HCT116 (cell line): Measurements from ENCODE around the gene SLC30A3. TPM values are rescaled to one million over a fixed set of nuclear protein-coding genes. Genes with fewer than 3 reads are reported as not detected.

ENCODE experiments used
- ATAC-seq: fragments of 200-7000 bp; cut with Tn5 transposase; 2 replicates; pipeline ENCODE4 v1.9.1; 2020; ENCODE audit warnings: mild to moderate bottlenecking, moderate library complexity
- BruUV-seq: library from RNA; stranded (reverse); fragments of 400-500 nt; replicated peaks from 2 replicates; lab custom pipeline; 2021; lab: Mats Ljungman, UMichigan
- CTCF ChIA-PET: fragments of 300-600 bp; sonication (Branson Sonifier 250); formaldehyde crosslinking; loops from one replicate; lab custom pipeline; 2021; ENCODE audit warnings: antibody characterized with exemption; lab: Charles Lee
- POLR2A ChIA-PET: fragments of 300-600, 350-600 bp; sonication (Branson Sonifier 250); formaldehyde crosslinking; loops from one replicate; lab custom pipeline; 2021; ENCODE audit warnings: antibody characterized with exemption; lab: Charles Lee
- RAD21 ChIA-PET, 2 experiments: fragments of 300-600 bp; sonication (Branson Sonifier 250); formaldehyde crosslinking; loops; one replicate each; lab custom pipeline; 2023; ENCODE audit warnings: low total read pairs in 2 of 2; ENCODE audit not compliant: uncharacterized antibody in 2 of 2, unreplicated experiment in 2 of 2, low non-redundant PET in 1 of 2; lab: Charles Lee
- DNase-seq: peaks from one replicate; pipeline ENCODE4 v3.0.0-alpha.2; 2010; ENCODE audit warnings: low read depth, low spot score
- H2AFZ ChIP-seq: fragments of 200-600 bp; shearing (Covaris generic), sonication (generic); 2 replicates; pipeline ENCODE4 v1.6.1; 2017; ENCODE audit warnings: low read depth, mixed run types, mixed read lengths, antibody characterized with exemption, low read length; ENCODE audit not compliant: poor library complexity, severe bottlenecking
- H3K27ac ChIP-seq: 2 replicates; pipeline ENCODE4 v1.5.1; 2012; ENCODE audit warnings: low read depth, low read length
- H3K27me3 ChIP-seq: fragments of 200-600 bp; sonication (generic); 2 replicates; pipeline ENCODE4 v1.6.1; 2016; ENCODE audit warnings: mixed run types, low read length, mixed read lengths; ENCODE audit not compliant: insufficient read depth
- H3K36me3 ChIP-seq, 2 experiments: fragments of 200-500 bp in 1 of 2; fragments of 200-600 bp in 1 of 2; sonication (Bioruptor generic) in 1 of 2; sonication (generic) in 1 of 2; 2 replicates each; pipeline versions ENCODE4 v1.5.1 to v1.6.1; 2014 to 2016; ENCODE audit warnings: low read length in 2 of 2, inconsistent platforms in 1 of 2, mixed read lengths in 1 of 2, mixed run types in 1 of 2; ENCODE audit not compliant: insufficient read depth in 2 of 2, control insufficient read depth in 1 of 2
- H3K4me1 ChIP-seq, 2 experiments: fragments of 200-600 bp in 1 of 2; sonication (generic) in 1 of 2; 2 replicates each; pipeline versions ENCODE4 v1.5.1 to v1.6.1; 2012 to 2017; ENCODE audit warnings: low read length in 2 of 2, inconsistent platforms in 1 of 2, mild to moderate bottlenecking in 1 of 2, mixed read lengths in 1 of 2, mixed run types in 1 of 2, moderate library complexity in 1 of 2; ENCODE audit not compliant: insufficient read depth in 2 of 2, control insufficient read depth in 1 of 2
- H3K4me2 ChIP-seq: fragments of 200-600 bp; sonication (generic); 2 replicates; pipeline ENCODE4 v1.6.1; 2017; ENCODE audit warnings: mixed run types, low read length, mixed read lengths
- H3K4me3 ChIP-seq, 2 experiments: fragments of 200-600 bp in 1 of 2; sonication (generic) in 1 of 2; replicated peaks in 1 of 2; 2 replicates each; pipeline ENCODE4 v1.5.1; 2011 to 2016; ENCODE audit warnings: low read length in 2 of 2, control low read depth in 1 of 2, low read depth in 1 of 2, mild to moderate bottlenecking in 1 of 2, mixed read lengths in 1 of 2, mixed run types in 1 of 2
- H3K79me2 ChIP-seq: fragments of 200-600 bp; sonication (generic); 2 replicates; pipeline ENCODE4 v1.6.1; 2017; ENCODE audit warnings: mild to moderate bottlenecking, mixed run types, low read length, moderate library complexity, mixed read lengths; ENCODE audit not compliant: insufficient read depth
- H3K9ac ChIP-seq: fragments of 200-600 bp; sonication (generic); 2 replicates; pipeline ENCODE4 v1.6.1; 2016; ENCODE audit warnings: low read length, mixed read lengths
- H3K9me2 ChIP-seq: fragments of 200-600 bp; sonication (generic), shearing (Covaris generic); 2 replicates; pipeline ENCODE4 v1.6.1; 2017; ENCODE audit warnings: mixed run types, mild to moderate bottlenecking, moderate library complexity; ENCODE audit not compliant: insufficient read depth
- H3K9me3 ChIP-seq, 2 experiments: fragments of 200-500 bp in 1 of 2; fragments of 200-600 bp in 1 of 2; sonication (Bioruptor generic) in 1 of 2; sonication (generic) in 1 of 2; 2 replicates each; pipeline ENCODE4 v1.6.1; 2014 to 2017; ENCODE audit warnings: low read length in 2 of 2, mixed read lengths in 2 of 2, inconsistent platforms in 1 of 2, low read depth in 1 of 2, mild to moderate bottlenecking in 1 of 2, mixed run types in 1 of 2, moderate library complexity in 1 of 2; ENCODE audit not compliant: control insufficient read depth in 1 of 2, insufficient read depth in 1 of 2
- H4K20me1 ChIP-seq: fragments of 200-600 bp; sonication (generic), shearing (Covaris generic); 2 replicates; pipeline ENCODE4 v1.6.1; 2017; ENCODE audit warnings: mixed run types, mild to moderate bottlenecking, moderate library complexity; ENCODE audit not compliant: insufficient read depth
- CBX3 ChIP-seq: IDR thresholded peaks from 2 replicates; pipeline ENCODE4 v1.6.1; 2012; ENCODE audit warnings: low read depth
- CEBPB ChIP-seq: IDR thresholded peaks from 2 replicates; pipeline ENCODE4 v1.6.1; 2012; ENCODE audit warnings: low read depth
- CTCF ChIP-seq, 3 experiments: fragments of 200-600 bp in 1 of 3; sonication (generic) in 1 of 3; IDR thresholded peaks in 2 of 3; conservative IDR thresholded peaks in 1 of 3; 2 replicates each; pipeline ENCODE4 v1.5.1; 2012 to 2017; ENCODE audit warnings: low read depth in 2 of 3, low read length in 2 of 3, antibody characterized with exemption in 1 of 3, borderline replicate concordance in 1 of 3, control low read depth in 1 of 3, mild to moderate bottlenecking in 1 of 3, mixed read lengths in 1 of 3, mixed run types in 1 of 3, moderate library complexity in 1 of 3; ENCODE audit not compliant: insufficient read depth in 1 of 3
- EGR1 ChIP-seq: IDR thresholded peaks from 2 replicates; pipeline ENCODE4 v1.6.1; 2012; ENCODE audit warnings: low read depth
- EZH2phosphoT487 ChIP-seq: fragments of 200-600 bp; IDR thresholded peaks from 2 replicates; pipeline ENCODE4 v1.6.1; 2018; ENCODE audit warnings: antibody characterized with exemption, borderline replicate concordance
- RAD21 ChIP-seq: IDR thresholded peaks from 2 replicates; pipeline ENCODE4 v1.6.1; 2012; ENCODE audit warnings: low read depth, mild to moderate bottlenecking
- SIN3A ChIP-seq: IDR thresholded peaks from 2 replicates; pipeline ENCODE4 v1.6.1; 2012; ENCODE audit warnings: low read depth
- SP1 ChIP-seq: IDR thresholded peaks from 2 replicates; pipeline ENCODE4 v1.6.1; 2012; ENCODE audit warnings: low read depth
- TCF7L2 ChIP-seq: IDR thresholded peaks from 2 replicates; pipeline ENCODE4 v1.7.0; 2011; ENCODE audit warnings: borderline replicate concordance, inconsistent platforms; ENCODE audit not compliant: insufficient read depth, insufficient read length; ENCODE audit errors: extremely low read depth
- YY1 ChIP-seq: IDR thresholded peaks from 2 replicates; pipeline ENCODE4 v1.6.1; 2011; ENCODE audit warnings: low read length, low read depth, moderate library complexity, mild to moderate bottlenecking; ENCODE audit not compliant: insufficient replicate concordance; ENCODE audit errors: extremely low read depth
- ZBTB33 ChIP-seq: IDR thresholded peaks from 2 replicates; pipeline ENCODE4 v1.6.1; 2011; ENCODE audit warnings: mild to moderate bottlenecking, low read length, moderate library complexity; ENCODE audit not compliant: insufficient replicate concordance; ENCODE audit errors: extremely low read depth
- ZFX ChIP-seq: fragments of 450-650 bp; IDR thresholded peaks from 2 replicates; pipeline ENCODE4 v1.6.1; 2017
- ZNF274 ChIP-seq: fragments of 200-500 bp; sonication (Bioruptor generic); IDR thresholded peaks from 2 replicates; pipeline ENCODE4 v1.6.1; 2014; ENCODE audit warnings: mild to moderate bottlenecking, low read depth, low read length, inconsistent platforms
- intact Hi-C: fragments of 100-400 bp; cut with micrococcal nuclease; formaldehyde crosslinking; loops from 2 replicates; pipeline ENCODE4 v1.10.0; 2022
- total RNA-seq: library from RNA; stranded (reverse); gene quantifications from one replicate; pipeline ENCODE4 v1.2.1, GENCODE V29; 2021; ENCODE audit not compliant: unreplicated experiment

SLC30A3 gene
- total RNA-seq, 1 experiment from 2014 or later: 20.5 TPM

- ChIA-PET POLR2A (interaction anchor here (1.1 kb wide), 1 partner anchor 32 kb away, joined by 3 read pairs; no protein-coding TSS in a partner anchor), RAD21 (no interaction called here)
- intact Hi-C loops: no loop called here
- TSS peak; percentile 7 for BruUV-seq
- no peak overlapping the region for H3K4me3 ChIP-seq
- H4K20me1 ChIP-seq: no peaks in the 10 kb centered on the region
- no peaks in the 10 kb centered on the region for H3K9me2 ChIP-seq
- DNase-seq: no peak
- H3K36me3 ChIP-seq: peaks cover 4 to 14% of the 10 kb centered on the region in 2 experiments; a peak in 3 of 4 replicates
- no peak overlapping the region for H3K9ac ChIP-seq
- no peak overlapping the region for H3K4me2 ChIP-seq
- H3K9me3 ChIP-seq: no peaks in the 10 kb centered on the region
- H3K27me3 ChIP-seq: no peaks in the 10 kb centered on the region
- TF ChIP-seq CBX3 (no peak), EZH2phosphoT487 (no peak), ZFX (no peak), CEBPB (no peak), RAD21 (no peak), ZBTB33 (no peak), YY1 (no peak)
- TF ChIP-seq, all 23 proteins: peak for 0
- peaks cover 0 to 10% of the 10 kb centered on the region in 2 experiments; a peak in 2 of 4 replicates for H3K4me1 ChIP-seq
- no peak overlapping the region for H3K27ac ChIP-seq
- no peaks in the 10 kb centered on the region for H3K79me2 ChIP-seq
- H2AFZ ChIP-seq: no peak overlapping the region
- no peak for ATAC-seq
- CTCF ChIA-PET: interaction anchor here (1.7 to 2.1 kb wide), 2 partner anchors 32 to 55 kb away, joined by 8 to 9 read pairs; no protein-coding TSS in a partner anchor
Measured at GRCh38 chr2:27247893-27248292, 15.0 kb downstream of the SLC30A3 start.

GRCh38 chr2:27245626-27246025, 17.2 kb downstream of the SLC30A3 start:
- POLR2A ChIA-PET: no interaction called here

More at GRCh38 chr2:27245626-27246025, 17.2 kb downstream of the SLC30A3 start:
- H4K20me1 ChIP-seq: no peaks in the 10 kb centered on the region
- BruUV-seq: TSS peak; percentile 24
- CTCF ChIA-PET: no interaction called here
- no peaks in the 10 kb centered on the region for H3K9me3 ChIP-seq
- H3K4me2 ChIP-seq: no peak overlapping the region
- no peaks in the 10 kb centered on the region for H3K27me3 ChIP-seq
- H3K4me3 ChIP-seq: no peak overlapping the region
- H2AFZ ChIP-seq: no peak overlapping the region
- ATAC-seq: no peak
- TF ChIP-seq ZNF274: no peak
- TF ChIP-seq SP1: no peak
- TF ChIP-seq TCF7L2: no peak
- TF ChIP-seq CBX3: no peak
- no peak for TF ChIP-seq SIN3A
- TF ChIP-seq EGR1: no peak
- TF ChIP-seq RAD21: no peak
- TF ChIP-seq ZBTB33: no peak
- TF ChIP-seq CTCF (IDR thresholded peaks at IDR 0.05 in 2 of 3, conservative IDR thresholded peaks at IDR 0.05 in 1 of 3; ENCODE audit: borderline replicate concordance in 1 of 3, insufficient read depth in 1 of 3, low read depth in 2 of 3, low read length in 2 of 3): no peak
- RAD21 ChIA-PET: no interaction called here
- DNase-seq: no peak
- peaks cover 0 to 9% of the 10 kb centered on the region in 2 experiments; a peak in 2 of 4 replicates for H3K4me1 ChIP-seq
- H3K9me2 ChIP-seq: no peaks in the 10 kb centered on the region
- no peaks in the 10 kb centered on the region for H3K79me2 ChIP-seq
- H3K27ac ChIP-seq: no peak overlapping the region
- intact Hi-C loops: no loop called here
- no peak overlapping the region for H3K9ac ChIP-seq
- peaks cover 19 to 36% of the 10 kb centered on the region in 2 experiments; a peak in 3 of 4 replicates for H3K36me3 ChIP-seq
